ENCODE results near the gene KCNAB2.

GRCh38 chr1:6090996-6091822 is 45.5 kb downstream of the KCNAB2 start:
- TF ChIP-seq EZH2 (IDR thresholded peaks at IDR 0.05; ENCODE audit: borderline replicate concordance, insufficient read depth, low read depth, low read length, poor library complexity, severe bottlenecking) (no peak), CTCF (IDR thresholded peaks at IDR 0.05) (no peak)
